Astrocyte (in vitro differentiated cells and primary cell): Measurements from ENCODE around the gene NUTM1.

Source experiments
- CTCF ChIP-seq: IDR thresholded peaks from 2 replicates; pipeline ENCODE4 v1.5.1; 2011; ENCODE audit warnings: low read depth, mild to moderate bottlenecking, inconsistent platforms, low read length, moderate library complexity; ENCODE audit not compliant: insufficient read depth
- EZH2 ChIP-seq: IDR thresholded peaks from 2 replicates; pipeline ENCODE4 v1.6.1; 2012; ENCODE audit warnings: mild to moderate bottlenecking, low read length, inconsistent platforms; ENCODE audit not compliant: insufficient read depth

- TF ChIP-seq CTCF (no peak), EZH2 (no peak)
Observed at GRCh38 chr15:34353627-34354026, 10.5 kb downstream of the NUTM1 start.
